Fibroblast of skin of left quadriceps (primary cell): Measurements from ENCODE around the gene ZNF423.

Experiments used
- DNase-seq, 2 experiments: peaks; one replicate each; pipeline ENCODE4 v3.0.0-alpha.2; 2013; ENCODE audit warnings: low read depth in 2 of 2

ZNF423 gene

GRCh38 chr16:49459953-49460735 lies 395.8 kb downstream of the ZNF423 start:
- no peak for DNase-seq

GRCh38 chr16:49458656-49459445 lies 397.1 kb downstream of the ZNF423 start:
- DNase-seq, result no peak

- no peak for DNase-seq
Observed at GRCh38 chr16:49458243-49458642, 397.7 kb downstream of the ZNF423 start.

GRCh38 chr16:49457196-49457595 lies 398.7 kb downstream of the ZNF423 start:
- no peak for DNase-seq

- no peak for DNase-seq
Observed at GRCh38 chr16:49456763-49457162, 399.1 kb downstream of the ZNF423 start.

GRCh38 chr16:49455991-49456745 lies 399.7 kb downstream of the ZNF423 start:
- DNase-seq, result no peak

GRCh38 chr16:49455181-49455990 lies 400.5 kb downstream of the ZNF423 start:
- no peak for DNase-seq

- DNase-seq, result no peak
Observed at GRCh38 chr16:49454426-49455180, 401.3 kb downstream of the ZNF423 start.

- no peak for DNase-seq
Observed at GRCh38 chr16:49453983-49454382, 401.9 kb downstream of the ZNF423 start.

- DNase-seq, result no peak
Observed at GRCh38 chr16:49453021-49453420, 402.9 kb downstream of the ZNF423 start.

GRCh38 chr16:49452578-49452977 lies 403.3 kb downstream of the ZNF423 start:
- no peak for DNase-seq

- no peak for DNase-seq
Observed at GRCh38 chr16:49452108-49452507, 403.8 kb downstream of the ZNF423 start.

GRCh38 chr16:49446805-49447204 lies 409.1 kb downstream of the ZNF423 start:
- no peak for DNase-seq

GRCh38 chr16:49443576-49443975 lies 412.3 kb downstream of the ZNF423 start:
- DNase-seq, result no peak

- DNase-seq, result no peak
Observed at GRCh38 chr16:49442805-49443204, 413.1 kb downstream of the ZNF423 start.

- DNase-seq, result no peak
Observed at GRCh38 chr16:49441366-49441780, 414.5 kb downstream of the ZNF423 start.

- DNase-seq, result no peak
Observed at GRCh38 chr16:49440156-49441065, 415.5 kb downstream of the ZNF423 start.

GRCh38 chr16:49439676-49440075 lies 416.2 kb downstream of the ZNF423 start:
- no peak for DNase-seq

- no peak for DNase-seq
Observed at GRCh38 chr16:49439050-49439449, 416.9 kb downstream of the ZNF423 start.
